GM12891 (cell line): ENCODE results near the gene FAM174B.

Experiments
- PAX5 ChIP-seq: IDR thresholded peaks from 2 replicates; pipeline ENCODE4 v1.6.1; 2011; ENCODE audit warnings: low read length, moderate library complexity, mild to moderate bottlenecking; ENCODE audit not compliant: insufficient read depth, severe bottlenecking
- POLR2A ChIP-seq: IDR thresholded peaks from 2 replicates; pipeline ENCODE4 v1.6.1; 2011; ENCODE audit warnings: low read depth, low read length, control low read depth
- POLR2AphosphoS5 ChIP-seq: IDR thresholded peaks from 2 replicates; pipeline ENCODE4 v1.6.1; 2011; ENCODE audit warnings: low read depth, low read length, control low read depth
- POU2F2 ChIP-seq: IDR thresholded peaks from 2 replicates; pipeline ENCODE4 v1.6.1; 2011; ENCODE audit warnings: low read depth, mild to moderate bottlenecking, control low read depth, low read length, moderate library complexity
- SPI1 ChIP-seq: IDR thresholded peaks from 2 replicates; pipeline ENCODE4 v1.6.1; 2011; ENCODE audit warnings: low read depth, low read length, control low read depth
- TAF1 ChIP-seq: IDR thresholded peaks from 2 replicates; pipeline ENCODE4 v1.6.1; 2011; ENCODE audit warnings: low read depth, low read length, control low read depth

DNA sequence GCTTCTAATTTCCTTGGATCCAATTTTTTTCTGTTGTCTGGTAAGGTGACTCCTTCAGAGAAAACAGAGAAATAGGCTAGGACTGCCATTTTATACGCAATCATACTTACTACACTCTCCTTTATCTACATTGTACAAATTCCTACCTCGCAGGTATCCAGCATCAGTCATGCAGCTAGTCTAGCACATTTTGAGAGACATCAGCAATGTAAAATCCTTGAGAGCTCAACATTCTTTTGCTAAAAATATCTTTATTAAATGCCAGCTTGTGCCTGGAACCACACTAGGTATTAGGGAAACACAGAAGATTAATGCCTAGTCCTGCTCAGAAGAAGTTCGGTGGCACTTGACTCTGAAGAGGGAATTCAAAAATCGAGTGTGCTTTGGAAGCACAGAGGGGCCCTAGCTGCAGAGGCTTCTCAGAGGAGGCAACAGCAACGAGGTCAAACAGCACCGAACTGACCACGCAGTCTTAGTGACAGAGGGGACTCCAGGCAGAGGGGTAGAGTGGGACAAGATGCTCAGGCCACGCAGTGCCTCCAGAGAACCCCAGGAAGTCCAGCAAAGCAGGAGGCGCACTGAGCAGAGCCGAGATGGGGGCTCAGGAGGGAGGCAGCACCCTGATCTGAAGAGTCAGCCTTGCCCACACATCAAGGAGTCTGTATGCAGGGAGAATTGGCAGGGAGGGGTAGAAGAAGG, 3.5 kb downstream of the FAM174B start:
- TF ChIP-seq POLR2A (no peak), POLR2AphosphoS5 (no peak), TAF1 (no peak), SPI1 (no peak), POU2F2 (no peak), PAX5 (no peak)
